NCI-H2196 (cell line): Measurements from ENCODE around the gene UNC93B1.

Experiments
- DNase-seq: peaks from one replicate; lab custom pipeline; 2025; ENCODE audit not compliant: unreplicated experiment; lab: John Stamatoyannopoulos, UW

The UNC93B1 gene

DNA sequence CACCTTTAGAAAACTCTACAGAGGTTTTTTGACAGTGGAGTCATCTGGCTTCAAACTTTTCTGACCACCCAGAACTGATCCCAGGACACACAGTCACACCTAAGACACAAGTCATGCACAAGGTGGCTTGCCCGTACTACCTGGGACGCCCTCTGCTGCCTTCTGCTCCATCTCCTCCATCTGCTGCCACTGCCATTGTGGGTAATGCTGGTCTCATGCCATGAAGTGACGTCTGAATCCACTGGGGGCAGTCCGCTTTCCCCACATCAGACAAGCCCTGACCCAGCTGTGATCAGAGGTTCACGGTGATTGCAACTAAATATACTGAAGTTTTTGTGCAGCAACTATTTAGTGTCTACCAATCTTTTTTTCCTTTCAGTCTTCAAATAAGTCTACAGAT is 21.1 kb upstream of the UNC93B1 start:
- DNase-seq: no peak

DNA sequence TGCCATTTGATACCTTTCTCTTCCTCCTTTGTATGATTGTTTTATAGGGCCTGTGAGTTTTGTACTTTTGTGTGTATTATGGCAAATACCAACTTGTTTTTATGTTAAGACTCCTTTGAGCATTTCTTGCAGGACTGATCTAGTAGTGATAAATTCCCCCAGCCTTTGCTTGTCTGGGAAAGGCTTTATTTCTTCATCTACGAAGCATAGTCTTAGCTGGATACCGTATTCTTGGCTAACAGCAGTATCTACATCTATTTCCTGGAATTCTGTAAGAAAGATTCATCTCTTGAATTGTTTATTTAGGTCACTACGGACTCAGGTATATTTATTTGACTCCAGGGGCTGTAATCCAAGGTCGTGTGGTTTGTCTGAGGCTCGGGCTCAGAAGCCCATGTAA is 20.6 kb upstream of the UNC93B1 start:
- no peak for DNase-seq

DNA sequence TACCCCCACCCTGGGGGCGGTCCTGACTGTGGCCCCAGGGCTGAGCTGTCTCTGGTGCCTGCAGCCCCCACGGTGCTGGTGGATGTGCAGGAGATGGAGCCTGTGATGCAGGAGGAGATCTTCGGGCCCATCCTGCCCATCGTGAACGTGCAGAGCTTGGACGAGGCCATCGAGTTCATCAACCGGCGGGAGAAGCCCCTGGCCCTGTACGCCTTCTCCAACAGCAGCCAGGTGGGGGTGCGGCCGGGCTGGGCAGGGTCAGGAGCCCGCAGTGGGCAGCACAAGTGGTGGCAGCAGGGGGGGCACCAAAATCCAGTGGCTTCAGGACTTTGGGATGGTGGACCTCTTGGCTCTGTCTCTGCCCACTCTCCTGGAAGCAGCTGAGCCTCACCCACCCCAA is 18.6 kb upstream of the UNC93B1 start:
- DNase-seq: no peak

DNA sequence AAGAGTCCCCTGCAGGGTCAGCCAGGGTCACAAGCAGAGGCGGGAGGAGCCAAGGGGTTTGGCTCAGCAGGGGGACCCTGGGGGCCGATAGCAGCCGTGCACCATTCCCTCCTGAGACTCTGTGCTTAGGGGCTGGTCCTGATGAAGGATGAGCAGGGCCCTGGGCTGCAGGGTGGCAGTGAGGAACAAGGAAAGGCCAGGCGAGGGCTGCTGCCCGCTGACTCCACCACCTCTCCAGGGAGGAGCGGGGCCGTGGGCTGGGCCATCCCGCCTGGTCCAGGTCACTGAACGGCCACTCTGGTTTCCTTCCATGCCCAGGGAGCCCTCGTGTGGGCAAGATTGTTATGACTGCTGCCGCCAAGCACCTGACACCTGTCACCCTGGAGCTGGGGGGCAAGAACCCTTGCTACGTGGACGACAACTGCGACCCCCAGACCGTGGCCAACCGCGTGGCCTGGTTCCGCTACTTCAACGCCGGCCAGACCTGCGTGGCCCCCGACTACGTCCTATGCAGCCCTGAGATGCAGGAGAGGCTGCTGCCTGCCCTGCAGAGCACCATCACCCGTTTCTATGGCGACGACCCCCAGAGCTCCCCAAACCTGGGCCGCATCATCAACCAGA is 17.4 kb upstream of the UNC93B1 start:
- DNase-seq: peak; percentile 29

DNA sequence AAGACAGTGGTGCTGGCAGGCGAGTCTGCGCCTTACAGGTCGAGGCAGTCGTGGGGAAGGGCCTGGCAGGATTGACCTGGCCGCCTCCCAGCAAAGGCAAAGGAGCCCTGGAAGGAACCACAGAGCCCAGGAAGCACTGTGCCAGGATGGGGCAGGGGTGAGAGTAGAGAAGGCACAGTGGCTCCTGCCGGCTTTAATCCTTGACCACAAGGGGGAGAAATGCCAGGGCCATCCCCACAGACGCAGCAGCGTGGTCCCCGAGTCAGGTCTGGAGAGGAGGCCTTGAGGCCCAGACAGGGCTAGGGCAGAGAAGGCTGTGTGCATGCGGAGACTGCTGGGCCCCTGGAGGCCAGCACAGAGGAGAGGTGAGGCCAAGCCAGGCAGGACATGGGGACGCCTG is 16.7 kb upstream of the UNC93B1 start:
- no peak for DNase-seq

DNA sequence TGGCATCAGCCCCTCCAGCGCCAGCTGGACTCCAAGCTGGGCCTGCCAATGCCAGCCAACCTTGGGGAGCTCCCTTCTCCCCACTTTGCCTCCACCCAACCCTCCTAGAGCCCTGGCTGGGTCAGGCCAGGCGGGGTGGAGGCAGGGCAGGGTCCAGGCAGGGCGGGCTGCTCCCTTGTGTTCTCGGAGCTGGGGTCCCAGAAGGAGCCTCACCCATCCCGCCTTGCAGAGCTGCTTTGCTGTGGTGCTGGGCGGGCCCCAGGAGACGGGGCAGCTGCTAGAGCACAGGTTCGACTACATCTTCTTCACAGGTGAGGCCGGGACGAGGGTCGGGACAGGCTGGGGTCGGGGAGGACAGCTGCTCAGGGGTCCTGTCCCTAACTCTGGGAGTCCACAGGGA is 15.6 kb upstream of the UNC93B1 start:
- no peak for DNase-seq

DNA sequence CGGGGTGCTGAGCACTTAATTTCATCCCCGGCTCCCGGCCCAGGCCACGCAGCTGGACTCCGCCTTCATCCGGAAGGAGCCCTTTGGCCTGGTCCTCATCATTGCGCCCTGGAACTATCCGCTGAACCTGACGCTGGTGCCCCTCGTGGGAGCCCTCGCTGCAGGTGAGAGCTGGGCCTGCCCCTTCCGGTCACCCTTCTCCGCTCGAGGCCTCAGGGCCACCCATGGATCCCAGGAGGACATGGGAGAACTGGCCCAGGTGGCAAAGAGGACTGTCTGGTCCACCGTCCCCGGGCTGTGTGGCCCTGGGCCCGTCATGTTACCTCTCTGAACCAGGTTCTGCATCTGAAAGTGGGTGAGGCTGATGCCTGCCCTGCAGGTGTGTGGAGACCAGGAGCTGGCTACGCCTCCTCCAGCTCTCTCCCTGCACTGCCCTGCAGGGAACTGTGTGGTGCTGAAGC is 14.9 kb upstream of the UNC93B1 start:
- no peak for DNase-seq

DNA sequence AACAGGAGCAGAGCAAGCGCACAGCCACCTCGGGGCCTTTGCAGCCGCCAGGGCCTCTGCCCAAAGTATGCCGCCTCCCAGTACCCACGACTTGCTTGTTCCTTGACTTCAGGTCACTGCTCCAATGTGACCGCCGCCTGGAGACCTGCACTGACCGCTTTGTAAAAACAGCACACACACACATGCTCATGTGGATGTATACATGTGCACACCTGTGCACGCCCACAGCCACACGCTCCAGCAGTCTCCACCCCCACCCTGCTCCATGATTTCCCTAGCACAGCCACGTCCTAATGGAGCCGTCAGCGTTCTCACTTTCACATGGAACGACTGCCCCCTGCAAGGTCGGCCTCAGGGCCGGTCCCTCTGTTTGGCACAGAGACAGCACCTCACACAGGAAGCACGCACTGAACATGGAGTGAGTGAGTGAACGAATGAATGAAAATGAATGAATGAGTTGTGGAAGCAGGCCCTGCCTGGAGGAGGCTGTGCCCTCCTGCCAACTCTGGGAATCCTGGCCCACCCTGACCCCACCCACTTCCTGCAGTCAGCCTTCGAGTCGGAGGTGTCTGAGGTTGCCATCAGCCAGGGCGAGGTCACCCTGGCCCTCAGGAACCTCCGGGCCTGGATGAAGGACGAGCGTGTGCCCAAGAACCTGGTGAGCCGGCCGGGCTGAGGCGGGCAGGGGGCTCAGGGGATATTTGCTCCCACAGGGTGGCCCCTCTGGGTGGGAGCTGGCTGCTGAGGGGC is 14.3 kb upstream of the UNC93B1 start:
- no peak for DNase-seq

DNA sequence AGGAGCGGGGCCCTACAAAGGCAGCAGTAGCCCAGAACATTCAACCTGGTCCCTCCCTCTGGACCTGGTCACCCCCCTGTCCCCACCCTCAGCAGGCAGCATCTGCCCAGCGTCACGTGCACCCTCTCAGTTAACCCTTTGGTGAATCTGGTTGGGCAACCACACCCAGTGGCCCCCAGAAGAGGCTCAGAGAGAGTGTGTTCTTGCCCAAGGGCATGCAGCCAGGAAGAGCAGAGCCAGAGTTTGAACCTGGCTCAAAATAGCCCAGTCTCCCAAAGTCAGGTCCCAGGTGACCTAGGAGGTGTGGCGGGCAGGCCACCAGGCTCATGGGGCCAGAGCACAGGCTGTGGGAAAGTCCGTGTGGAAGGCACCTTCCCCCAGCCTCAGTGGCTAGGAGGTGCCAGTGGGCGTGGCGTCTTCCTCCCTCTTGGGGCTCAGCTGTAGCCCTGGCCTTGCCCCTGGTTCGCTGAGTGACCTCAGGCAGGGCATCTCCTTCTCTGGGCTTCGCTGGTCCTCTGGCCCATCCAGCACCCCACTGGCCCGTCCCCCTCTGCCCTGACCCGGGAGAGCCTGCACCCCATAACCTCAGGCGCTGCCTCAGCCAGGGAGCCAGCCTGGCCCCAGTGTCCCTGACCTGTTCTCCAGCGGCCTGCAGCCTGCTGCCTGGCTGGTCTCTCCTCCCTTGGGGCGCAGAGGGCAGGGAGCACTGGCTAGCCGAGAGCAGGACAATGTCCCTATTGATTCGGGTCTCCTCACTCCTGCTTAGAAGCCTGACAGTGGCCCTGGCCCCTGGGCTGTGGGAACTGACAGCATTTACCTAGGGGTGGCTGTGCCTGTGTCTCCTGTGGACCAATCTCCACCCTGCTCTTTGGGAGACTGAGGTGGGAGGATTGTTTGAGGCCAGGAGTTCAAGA is 13.3 kb upstream of the UNC93B1 start:
- no peak for DNase-seq

DNA sequence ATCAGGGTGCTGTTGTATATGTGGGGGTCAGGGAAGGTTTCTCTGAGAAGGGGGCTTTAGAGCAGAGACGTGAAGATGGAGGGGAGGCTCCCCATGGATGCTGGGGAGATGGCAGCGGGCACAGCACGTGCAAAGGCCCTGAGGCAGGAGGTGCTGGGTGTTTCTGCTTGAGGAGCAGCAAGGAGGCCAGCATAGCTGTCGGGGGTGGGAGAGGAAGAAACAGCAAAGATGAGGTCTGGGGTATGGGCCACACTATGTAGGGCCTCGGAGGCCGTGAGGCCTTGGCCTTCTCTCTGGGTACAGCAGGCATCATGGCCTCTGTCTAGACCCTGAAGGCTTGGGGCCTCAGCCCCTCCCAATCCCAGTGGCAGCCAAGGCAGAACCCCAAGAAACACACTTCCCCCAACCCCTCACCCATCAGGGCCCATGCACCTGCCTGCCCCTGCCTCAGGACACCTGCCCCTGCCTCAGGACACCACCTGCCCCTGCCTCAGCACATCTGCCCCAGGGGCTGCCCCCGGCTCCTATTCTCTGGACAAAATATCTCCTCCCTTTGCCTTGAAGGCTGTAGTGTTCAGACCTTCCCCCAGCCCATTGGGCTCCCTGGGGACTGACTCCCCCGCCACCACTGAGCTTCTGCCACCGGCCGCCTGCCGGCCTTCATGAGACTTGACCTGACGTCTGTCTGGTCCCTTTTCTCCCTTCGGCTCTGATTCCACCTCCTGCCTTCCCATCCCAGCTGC is 12.4 kb upstream of the UNC93B1 start:
- no peak for DNase-seq

DNA sequence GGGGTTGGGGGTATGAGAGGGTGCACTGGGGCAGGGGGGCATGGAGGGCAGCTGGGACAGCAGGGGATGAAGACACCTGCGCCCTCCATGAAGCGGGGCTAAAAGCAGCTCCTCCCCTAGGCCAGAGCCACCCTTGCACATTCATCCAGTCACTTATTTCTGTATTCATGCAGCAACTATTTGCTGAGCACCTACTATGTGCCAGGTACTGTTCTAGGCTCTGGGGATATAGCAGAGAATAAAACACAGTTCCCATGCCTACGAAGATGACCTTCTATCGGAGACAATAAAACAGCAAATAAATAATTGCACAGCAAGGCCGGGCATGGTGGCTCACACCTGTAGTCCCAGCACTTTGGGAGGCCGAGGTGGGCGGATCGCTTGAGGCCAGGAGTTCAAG is 11.6 kb upstream of the UNC93B1 start:
- DNase-seq: no peak

DNA sequence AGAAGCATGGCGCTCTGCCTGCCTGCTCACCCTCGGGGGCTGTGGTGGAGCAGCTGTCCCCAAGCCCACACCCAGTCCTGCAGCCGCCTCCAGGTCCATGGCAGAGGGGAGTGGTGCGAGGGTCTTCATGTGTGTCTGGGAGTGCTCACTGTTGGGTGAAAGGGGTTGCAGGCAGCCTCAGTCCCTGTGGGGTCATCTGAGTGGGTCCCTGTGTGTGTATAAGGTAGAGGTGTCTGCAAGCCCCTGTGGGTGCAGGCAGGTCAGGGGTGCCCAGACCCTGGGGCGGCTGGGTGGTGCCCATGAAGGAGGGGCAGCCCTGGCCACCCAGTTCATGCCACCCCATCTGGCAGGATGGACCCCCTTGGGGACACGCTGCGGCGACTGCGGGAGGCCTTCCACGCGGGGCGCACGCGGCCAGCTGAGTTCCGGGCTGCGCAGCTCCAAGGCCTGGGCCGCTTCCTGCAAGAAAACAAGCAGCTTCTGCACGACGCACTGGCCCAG is 11.1 kb upstream of the UNC93B1 start:
- no peak for DNase-seq

DNA sequence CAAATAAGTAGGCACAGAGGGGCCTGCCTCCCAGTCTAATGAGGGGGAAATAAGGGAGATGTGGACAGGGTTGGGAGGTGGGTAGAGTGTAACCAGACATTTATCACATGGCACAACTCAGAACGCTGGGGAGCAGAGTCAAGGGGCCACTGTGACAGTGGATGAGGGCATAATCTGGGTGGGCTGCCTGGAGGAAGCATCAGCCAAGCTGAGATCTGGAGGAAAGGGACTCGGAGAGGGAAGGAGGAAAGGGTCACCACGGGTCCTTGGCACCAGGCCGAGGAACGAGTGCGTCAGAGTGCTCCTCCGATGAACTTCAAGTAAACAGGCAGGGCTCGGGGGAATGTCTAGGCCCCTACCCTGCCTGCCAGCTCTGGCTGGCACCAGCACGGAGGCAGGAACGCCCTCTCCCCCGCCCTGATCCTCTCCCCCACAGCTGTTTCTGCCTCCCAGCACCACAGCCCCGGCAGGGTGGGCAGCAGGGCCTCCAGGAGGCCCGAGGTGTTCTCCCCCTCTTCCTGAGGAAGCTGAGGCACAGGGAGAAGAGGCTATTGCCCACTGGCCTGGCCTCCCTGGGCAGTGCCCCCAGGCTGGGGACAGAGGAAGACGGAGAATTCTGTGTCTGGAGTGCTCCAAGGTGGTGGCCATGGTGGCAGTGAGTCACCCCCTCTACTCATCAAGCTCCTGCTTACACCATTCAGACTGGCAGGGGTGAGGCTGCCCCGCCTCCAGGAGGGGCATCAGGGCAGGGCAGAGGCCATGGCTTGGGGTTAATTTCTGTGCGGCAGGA is 10.5 kb upstream of the UNC93B1 start:
- no peak for DNase-seq

DNA sequence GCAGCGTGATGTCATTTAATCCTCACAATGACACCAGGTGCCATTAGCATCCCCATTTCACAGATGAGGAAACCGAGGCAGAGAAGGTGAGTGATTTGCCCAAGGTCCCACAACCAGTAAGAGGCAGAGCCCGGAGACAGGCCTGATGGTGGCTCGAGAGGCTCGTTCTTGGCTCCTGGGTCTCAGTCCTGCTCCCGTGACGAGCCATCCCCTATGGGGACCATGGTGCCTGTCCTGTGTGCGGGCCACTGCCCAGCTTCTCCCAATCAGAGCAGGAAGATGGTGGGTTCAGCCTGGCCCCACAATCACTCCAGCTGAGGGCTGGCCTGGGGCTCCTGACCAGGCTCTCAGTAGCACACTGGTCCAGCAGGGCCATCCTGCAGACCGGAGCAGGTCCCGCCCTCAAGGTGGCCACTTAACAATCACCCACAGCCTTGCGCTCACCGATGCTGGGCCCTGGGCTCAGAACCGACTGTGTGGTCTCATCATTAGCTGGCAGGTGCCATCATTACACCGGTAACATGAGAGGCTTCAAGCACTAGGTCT is 9.8 kb upstream of the UNC93B1 start:
- no peak for DNase-seq

DNA sequence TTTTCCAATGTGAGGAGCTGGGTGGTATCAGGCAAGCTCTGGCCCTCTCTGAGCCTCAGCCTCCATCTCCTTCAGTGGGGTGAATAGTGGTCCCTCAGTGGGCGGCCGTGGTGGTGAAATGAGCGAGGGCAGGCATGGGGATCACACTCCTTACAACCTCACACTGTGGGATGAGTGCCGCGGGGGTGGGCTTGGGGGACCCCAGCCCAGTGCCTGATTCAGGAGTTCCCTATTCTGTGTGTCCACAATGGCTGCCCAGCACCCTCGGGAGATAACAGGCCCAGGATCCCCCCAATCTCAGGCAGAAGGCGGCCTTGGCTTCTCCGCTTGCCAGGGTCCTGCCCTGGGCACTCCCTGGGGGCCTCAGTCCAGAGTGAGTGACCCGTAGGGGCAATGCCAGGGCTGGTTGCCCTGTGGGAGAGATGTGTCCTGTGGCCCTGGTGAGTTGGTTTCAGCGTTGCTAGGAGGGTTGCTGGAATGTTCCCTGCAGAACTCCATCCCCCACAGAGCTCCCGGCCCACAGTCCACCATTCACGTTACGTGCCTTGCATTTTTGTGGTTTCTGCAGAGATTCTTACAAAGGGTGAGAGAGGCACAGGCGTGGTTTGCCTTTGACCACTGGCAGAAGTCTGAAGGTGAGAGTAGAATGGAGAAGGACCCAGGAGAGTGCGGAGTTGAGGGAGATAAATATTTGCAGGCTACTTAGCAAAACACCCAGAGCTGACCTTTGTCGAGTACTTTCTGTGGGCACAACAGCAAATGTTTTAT is 9.1 kb upstream of the UNC93B1 start:
- DNase-seq: no peak

DNA sequence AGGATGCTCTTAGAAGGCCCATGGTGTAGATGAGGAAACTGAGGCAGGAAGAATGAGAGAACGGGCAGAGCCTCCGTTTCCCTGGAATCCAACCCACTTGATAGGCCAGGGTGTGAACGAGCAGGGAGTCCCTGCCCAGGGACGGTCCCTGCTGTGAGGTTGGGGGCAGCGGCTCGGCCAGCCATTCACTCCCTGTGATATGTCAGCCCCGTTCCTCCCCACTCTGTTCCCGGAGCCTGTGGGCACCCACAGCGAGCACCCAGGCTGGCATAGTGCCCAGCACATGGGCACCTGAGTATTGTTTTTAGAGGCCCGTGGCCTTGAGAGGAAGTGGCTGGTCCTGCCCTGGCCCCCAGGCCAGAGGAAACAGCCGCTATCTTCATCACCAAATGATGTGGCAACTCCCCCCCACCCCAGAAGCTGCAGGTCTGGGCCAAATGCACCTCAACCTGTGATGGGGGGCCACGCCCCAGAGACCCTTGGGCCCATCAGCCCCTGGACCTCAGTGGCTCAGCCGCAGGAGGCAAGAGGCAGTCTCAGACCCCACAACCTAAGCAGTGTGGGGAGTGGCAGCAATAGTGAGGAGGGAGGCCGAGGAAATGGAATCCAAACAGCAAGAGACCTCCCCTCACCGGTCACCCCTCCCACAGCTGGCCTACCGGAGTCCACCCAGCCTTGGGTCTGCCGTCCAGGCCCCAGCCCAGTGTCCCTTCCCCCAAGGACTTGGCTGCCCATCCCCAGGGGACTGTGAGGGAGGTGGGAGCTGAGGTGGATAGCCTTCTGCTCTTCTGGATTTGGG is 8.3 kb upstream of the UNC93B1 start:
- no peak for DNase-seq

DNA sequence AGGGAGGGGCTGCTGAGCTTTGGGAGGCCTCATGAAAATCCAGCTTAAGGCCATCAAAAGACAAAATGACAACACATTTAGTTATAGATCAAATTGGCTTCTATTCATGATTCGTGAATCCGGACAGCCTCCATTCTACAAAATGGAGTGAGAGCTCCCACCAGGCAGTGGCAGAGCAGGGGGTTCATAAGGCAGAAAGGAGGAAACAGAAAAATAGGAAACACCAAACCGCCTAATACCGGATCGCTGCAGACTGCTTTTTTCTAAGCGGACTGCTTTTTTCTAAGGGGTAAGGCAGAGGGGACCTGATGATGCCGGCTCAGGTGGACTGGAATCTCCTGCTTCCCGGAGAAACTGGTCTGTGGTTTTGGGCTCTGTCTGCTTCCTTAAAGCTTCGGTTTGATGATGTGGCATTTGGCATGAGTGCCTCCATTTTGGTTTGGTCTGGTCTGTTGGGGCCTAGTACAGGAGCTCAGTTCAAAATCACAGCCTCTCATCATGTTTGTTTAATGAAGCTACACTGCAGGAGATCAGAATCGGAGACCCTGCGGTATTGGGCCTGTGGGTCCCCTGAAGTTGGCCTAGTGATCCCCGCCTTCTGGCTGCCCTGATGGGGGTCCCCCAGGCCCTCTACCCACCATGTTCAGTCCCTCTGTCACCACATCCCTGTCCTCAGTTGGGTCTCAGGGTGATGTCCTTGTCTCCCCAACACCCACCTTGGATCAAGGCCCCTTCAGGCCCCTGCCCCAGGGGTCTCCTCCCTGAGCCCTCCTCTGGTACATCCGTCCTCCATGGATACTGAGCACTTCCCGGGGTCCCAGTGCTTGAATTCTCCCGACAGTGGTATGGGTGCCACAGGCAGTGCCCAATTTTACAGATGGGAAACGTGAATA is 7.4 kb upstream of the UNC93B1 start:
- no peak for DNase-seq
